Activated T-helper 17 cell treated with anti-CD3 and anti-CD28 coated beads, Interleukin-2, amount 50 U/mL, for 72 hours (primary cell): ENCODE measurements around the gene CEP72. TPM values are rescaled to one million over a fixed set of nuclear protein-coding genes. Genes with fewer than 3 reads are reported as not detected.

Source experiments
- ATAC-seq: fragments of 150-1000 bp; cut with Tn5 transposase; replicated peaks from 2 replicates; pipeline ENCODE4 v1.10.0; 2021; ENCODE audit warnings: mild to moderate bottlenecking, moderate library complexity
- H3K27ac Mint-ChIP-seq: one replicate; pipeline ENCODE4 v1.8.0; 2022; ENCODE audit warnings: mixed read lengths
- H3K27me3 Mint-ChIP-seq: one replicate; pipeline ENCODE4 v1.8.0; 2022; ENCODE audit warnings: mixed read lengths
- H3K36me3 Mint-ChIP-seq: one replicate; pipeline ENCODE4 v1.8.0; 2022; ENCODE audit warnings: low read depth, mild to moderate bottlenecking, mixed read lengths
- H3K4me1 Mint-ChIP-seq: one replicate; pipeline ENCODE4 v1.8.0; 2022; ENCODE audit warnings: mixed read lengths
- H3K4me3 Mint-ChIP-seq: one replicate; pipeline ENCODE4 v1.8.0; 2022; ENCODE audit warnings: mild to moderate bottlenecking, mixed read lengths
- H3K9me3 Mint-ChIP-seq: one replicate; pipeline ENCODE4 v1.8.0; 2022; ENCODE audit warnings: mixed read lengths
- total RNA-seq, 2 donors: library from RNA; stranded (reverse); gene quantifications; one replicate each; pipeline ENCODE4 v1.2.3, GENCODE V29; 2022

The CEP72 gene
- total RNA-seq, 2 donors from 2014 or later: 30.0 to 30.9 TPM

- H3K27ac Mint-ChIP-seq: no peak overlapping the region
- no peaks in the 10 kb centered on the region for H3K4me1 Mint-ChIP-seq
- H3K27me3 Mint-ChIP-seq: no peaks in the 10 kb centered on the region
- H3K36me3 Mint-ChIP-seq: peaks cover 23% of the 10 kb centered on the region
- H3K9me3 Mint-ChIP-seq: no peaks in the 10 kb centered on the region
- H3K4me3 Mint-ChIP-seq: no peak overlapping the region
- no peak for ATAC-seq
These were observed 40.7 kb downstream of the CEP72 start for GRCh38 chr5:652773-653350.

GRCh38 chr5:654071-654778 lies 42.1 kb downstream of the CEP72 start:
- Mint-ChIP-seq H3K4me3 (no peak overlapping the region), H3K4me1 (no peaks in the 10 kb centered on the region), H3K9me3 (no peaks in the 10 kb centered on the region), H3K27me3 (no peaks in the 10 kb centered on the region), H3K27ac (no peak overlapping the region), H3K36me3 (peaks cover 33% of the 10 kb centered on the region)
- ATAC-seq: no peak

- H3K4me3 Mint-ChIP-seq: no peak overlapping the region
- H3K4me1 Mint-ChIP-seq: no peaks in the 10 kb centered on the region
- no peaks in the 10 kb centered on the region for H3K27me3 Mint-ChIP-seq
- H3K27ac Mint-ChIP-seq: no peak overlapping the region
- peaks cover 45% of the 10 kb centered on the region for H3K36me3 Mint-ChIP-seq
- ATAC-seq: no peak
- no peaks in the 10 kb centered on the region for H3K9me3 Mint-ChIP-seq
These were observed 43.3 kb downstream of the CEP72 start for GRCh38 chr5:655406-655805.

GRCh38 chr5:657570-657969 lies 45.4 kb downstream of the CEP72 start:
- Mint-ChIP-seq H3K27ac (no peak overlapping the region), H3K27me3 (no peaks in the 10 kb centered on the region), H3K36me3 (peaks cover 55% of the 10 kb centered on the region), H3K4me1 (no peaks in the 10 kb centered on the region), H3K9me3 (no peaks in the 10 kb centered on the region), H3K4me3 (no peak overlapping the region)
- peak; percentile 73 for ATAC-seq

- Mint-ChIP-seq H3K36me3 (peaks cover 55% of the 10 kb centered on the region), H3K4me1 (no peaks in the 10 kb centered on the region), H3K27ac (no peak overlapping the region), H3K4me3 (no peak overlapping the region), H3K9me3 (no peaks in the 10 kb centered on the region), H3K27me3 (no peaks in the 10 kb centered on the region)
- ATAC-seq: no peak
These were observed 46.0 kb downstream of the CEP72 start for GRCh38 chr5:658103-658502.

GRCh38 chr5:659496-660263 lies 47.5 kb downstream of the CEP72 start:
- Mint-ChIP-seq H3K27ac (no peak overlapping the region), H3K9me3 (no peaks in the 10 kb centered on the region), H3K36me3 (peaks cover 55% of the 10 kb centered on the region), H3K27me3 (no peaks in the 10 kb centered on the region), H3K4me1 (no peaks in the 10 kb centered on the region), H3K4me3 (no peak overlapping the region)
- no peak for ATAC-seq

- Mint-ChIP-seq H3K4me3 (no peak overlapping the region), H3K36me3 (peaks cover 52% of the 10 kb centered on the region)
These were observed 48.4 kb downstream of the CEP72 start for GRCh38 chr5:660491-661030.

GRCh38 chr5:661891-662750 lies 50.0 kb downstream of the CEP72 start:
- H3K9me3 Mint-ChIP-seq: no peaks in the 10 kb centered on the region
- H3K4me1 Mint-ChIP-seq: no peaks in the 10 kb centered on the region
- no peak overlapping the region for H3K27ac Mint-ChIP-seq
- H3K4me3 Mint-ChIP-seq: no peak overlapping the region
- peaks cover 44% of the 10 kb centered on the region for H3K36me3 Mint-ChIP-seq
- no peaks in the 10 kb centered on the region for H3K27me3 Mint-ChIP-seq
- no peak for ATAC-seq

More at GRCh38 chr5:660491-661030, 48.4 kb downstream of the CEP72 start:
- Mint-ChIP-seq H3K27me3 (no peaks in the 10 kb centered on the region), H3K9me3 (no peaks in the 10 kb centered on the region), H3K4me1 (no peaks in the 10 kb centered on the region), H3K27ac (no peak overlapping the region)
- no peak for ATAC-seq

GRCh38 chr5:662751-663435 lies 50.8 kb downstream of the CEP72 start:
- no peak for ATAC-seq
- Mint-ChIP-seq H3K36me3 (peaks cover 43% of the 10 kb centered on the region), H3K4me3 (no peak overlapping the region)

GRCh38 chr5:663436-664342 lies 51.5 kb downstream of the CEP72 start:
- Mint-ChIP-seq H3K4me3 (no peak overlapping the region), H3K9me3 (no peaks in the 10 kb centered on the region), H3K4me1 (peaks cover 5% of the 10 kb centered on the region), H3K36me3 (peaks cover 38% of the 10 kb centered on the region), H3K27ac (no peak overlapping the region), H3K27me3 (no peaks in the 10 kb centered on the region)
- no peak for ATAC-seq

More at GRCh38 chr5:662751-663435, 50.8 kb downstream of the CEP72 start:
- H3K27ac Mint-ChIP-seq: no peak overlapping the region
- no peaks in the 10 kb centered on the region for H3K27me3 Mint-ChIP-seq
- H3K4me1 Mint-ChIP-seq: peaks cover 5% of the 10 kb centered on the region
- no peaks in the 10 kb centered on the region for H3K9me3 Mint-ChIP-seq

GRCh38 chr5:664343-664993 lies 52.3 kb downstream of the CEP72 start:
- Mint-ChIP-seq H3K27ac (no peak overlapping the region), H3K27me3 (no peaks in the 10 kb centered on the region), H3K36me3 (peaks cover 30% of the 10 kb centered on the region), H3K4me1 (peaks cover 5% of the 10 kb centered on the region), H3K9me3 (no peaks in the 10 kb centered on the region), H3K4me3 (no peak overlapping the region)
- no peak for ATAC-seq

- no peak for ATAC-seq
- no peak overlapping the region for H3K4me3 Mint-ChIP-seq
- H3K27ac Mint-ChIP-seq: no peak overlapping the region
- no peaks in the 10 kb centered on the region for H3K9me3 Mint-ChIP-seq
- no peaks in the 10 kb centered on the region for H3K27me3 Mint-ChIP-seq
- peaks cover 5% of the 10 kb centered on the region for H3K4me1 Mint-ChIP-seq
- peaks cover 25% of the 10 kb centered on the region for H3K36me3 Mint-ChIP-seq
These were observed 52.8 kb downstream of the CEP72 start for GRCh38 chr5:664994-665360.
